Stomach (tissue), 4 donors: Measurements from ENCODE around the gene SLC15A2.

ENCODE experiments used
- EP300 ChIP-seq: sonication (generic); formaldehyde crosslinking; IDR thresholded peaks from one replicate; pipeline ENCODE4 v1.6.1; 2017; ENCODE audit warnings: antibody characterized with exemption
- POLR2A ChIP-seq, 4 donors: fragments of 450-650 bp; IDR thresholded peaks; one replicate each; pipeline ENCODE4 v1.6.1; 2016; ENCODE audit warnings: antibody characterized with exemption in 4 of 4, control low read depth in 2 of 4, mild to moderate bottlenecking in 1 of 4, moderate library complexity in 1 of 4
- POLR2AphosphoS5 ChIP-seq, 3 donors: sonication (generic); formaldehyde crosslinking; IDR thresholded peaks; one replicate each; pipeline ENCODE4 v1.6.1; 2016; ENCODE audit warnings: antibody characterized with exemption in 3 of 3
- TF ChIP-seq, protein P1 (sequence below), 7 experiments: fragments of 450-650 bp in 4 of 7; fragments of 200-600 bp in 3 of 7; sonication (generic) in 3 of 7; IDR thresholded peaks; one replicate each; pipeline ENCODE4 v1.5.1; 2016 to 2019; ENCODE audit warnings: antibody characterized with exemption in 7 of 7, control low read depth in 2 of 7, mild to moderate bottlenecking in 1 of 7

DNA sequence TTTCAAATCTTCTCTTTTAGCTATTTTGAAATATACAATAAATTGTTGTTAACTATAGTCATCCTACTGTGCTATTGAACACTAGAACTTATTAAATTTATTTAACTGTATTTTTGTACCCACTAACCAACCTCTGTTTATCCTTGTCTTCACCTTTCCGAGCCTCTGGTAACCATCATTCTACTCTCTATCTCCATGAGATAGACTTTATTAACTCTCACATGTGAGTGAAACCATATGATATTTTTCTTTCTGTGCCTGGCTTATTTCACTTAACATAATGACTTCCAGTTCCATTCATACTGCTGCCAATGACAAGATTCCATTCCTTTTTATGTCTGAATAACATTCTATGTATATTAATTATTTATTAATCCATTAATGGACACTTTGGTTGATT, 15.8 kb upstream of the SLC15A2 start:
- TF ChIP-seq POLR2A (IDR thresholded peaks at IDR 0.05): no peak
- TF ChIP-seq POLR2AphosphoS5 (IDR thresholded peaks at IDR 0.05): no peak
- TF ChIP-seq, protein P1, sequence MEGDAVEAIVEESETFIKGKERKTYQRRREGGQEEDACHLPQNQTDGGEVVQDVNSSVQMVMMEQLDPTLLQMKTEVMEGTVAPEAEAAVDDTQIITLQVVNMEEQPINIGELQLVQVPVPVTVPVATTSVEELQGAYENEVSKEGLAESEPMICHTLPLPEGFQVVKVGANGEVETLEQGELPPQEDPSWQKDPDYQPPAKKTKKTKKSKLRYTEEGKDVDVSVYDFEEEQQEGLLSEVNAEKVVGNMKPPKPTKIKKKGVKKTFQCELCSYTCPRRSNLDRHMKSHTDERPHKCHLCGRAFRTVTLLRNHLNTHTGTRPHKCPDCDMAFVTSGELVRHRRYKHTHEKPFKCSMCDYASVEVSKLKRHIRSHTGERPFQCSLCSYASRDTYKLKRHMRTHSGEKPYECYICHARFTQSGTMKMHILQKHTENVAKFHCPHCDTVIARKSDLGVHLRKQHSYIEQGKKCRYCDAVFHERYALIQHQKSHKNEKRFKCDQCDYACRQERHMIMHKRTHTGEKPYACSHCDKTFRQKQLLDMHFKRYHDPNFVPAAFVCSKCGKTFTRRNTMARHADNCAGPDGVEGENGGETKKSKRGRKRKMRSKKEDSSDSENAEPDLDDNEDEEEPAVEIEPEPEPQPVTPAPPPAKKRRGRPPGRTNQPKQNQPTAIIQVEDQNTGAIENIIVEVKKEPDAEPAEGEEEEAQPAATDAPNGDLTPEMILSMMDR (IDR thresholded peaks at IDR 0.05): no peak
- TF ChIP-seq EP300: no peak
